GM18502 (cell line): ENCODE measurements around the gene FAM3D.

Experiments used
- ATAC-seq: cut with Tn5 transposase; IDR thresholded peaks from one replicate; pipeline ENCODE4 v1.9.1; 2021; ENCODE audit warnings: mild to moderate bottlenecking; ENCODE audit not compliant: unreplicated experiment, poor library complexity

FAM3D gene

DNA sequence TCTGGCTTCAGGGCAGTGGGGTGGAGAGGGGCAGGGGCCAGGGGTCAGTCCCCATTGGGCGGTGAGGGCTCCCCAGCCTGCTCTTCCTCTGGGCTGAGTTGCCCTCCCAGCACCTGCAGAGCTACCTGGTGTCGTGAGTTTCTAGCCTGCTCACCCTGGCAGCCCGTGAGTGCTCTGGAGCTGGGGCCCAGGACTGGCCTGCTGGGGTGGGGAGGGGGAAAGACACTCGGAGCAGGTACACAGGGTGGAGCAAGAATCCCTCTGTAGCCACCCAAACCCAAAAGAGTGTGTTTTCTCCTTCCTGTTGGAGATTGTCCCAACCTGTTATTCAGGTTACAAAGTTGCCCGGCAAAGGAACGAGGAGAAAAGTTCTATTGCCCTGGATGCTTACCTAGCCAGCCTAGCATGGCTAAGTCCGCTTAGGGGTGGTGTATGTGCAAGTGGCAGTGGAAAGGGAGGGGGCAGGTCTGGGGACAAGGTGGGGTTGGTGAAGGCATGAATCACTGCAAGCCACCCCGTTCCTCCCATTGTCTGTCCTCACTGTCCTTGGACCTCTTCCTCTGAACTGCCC is 8.9 kb downstream of the FAM3D start:
- ATAC-seq = no peak

DNA sequence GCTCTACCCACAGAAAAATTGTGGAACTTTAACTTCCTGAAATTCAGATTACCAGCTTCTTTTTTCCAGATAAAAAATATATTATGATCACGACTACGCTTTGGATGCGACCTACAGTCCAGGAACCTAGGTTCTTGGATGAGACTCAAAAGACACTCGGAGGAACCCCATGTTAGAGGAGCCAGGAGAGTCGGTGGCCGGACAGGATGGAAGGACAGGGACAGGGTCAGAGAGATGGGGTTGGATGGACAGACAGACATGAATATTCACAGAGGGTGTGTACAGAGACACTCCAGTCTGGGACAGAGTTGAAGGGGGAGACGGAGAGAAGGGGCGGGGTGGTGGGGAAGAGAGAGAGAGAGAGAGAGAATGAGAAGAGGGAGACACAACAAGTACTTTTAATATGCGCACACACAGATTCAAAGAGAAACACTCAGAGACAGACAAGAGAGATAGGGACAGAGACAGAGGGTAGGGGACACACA is 9.5 kb downstream of the FAM3D start:
- no peak for ATAC-seq

DNA sequence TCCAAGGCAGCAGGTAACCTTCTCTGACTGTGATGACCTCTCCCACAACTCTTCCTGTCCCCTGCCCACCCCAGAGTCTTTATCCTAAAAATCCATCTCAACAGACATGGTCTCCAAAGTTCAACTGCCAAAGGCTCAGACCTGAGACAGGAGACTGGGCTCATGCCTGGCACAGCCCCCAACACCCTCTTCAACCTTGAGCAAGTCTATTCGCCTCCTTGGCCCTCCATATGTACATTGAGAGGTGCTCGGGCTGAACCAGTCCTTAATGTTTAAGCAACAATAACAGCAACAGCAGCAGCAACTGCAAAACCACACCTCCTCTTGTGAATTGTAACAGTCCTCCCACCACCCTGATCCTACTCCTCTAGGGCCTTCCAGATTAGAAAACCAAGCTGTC is 9.9 kb downstream of the FAM3D start:
- ATAC-seq = no peak

DNA sequence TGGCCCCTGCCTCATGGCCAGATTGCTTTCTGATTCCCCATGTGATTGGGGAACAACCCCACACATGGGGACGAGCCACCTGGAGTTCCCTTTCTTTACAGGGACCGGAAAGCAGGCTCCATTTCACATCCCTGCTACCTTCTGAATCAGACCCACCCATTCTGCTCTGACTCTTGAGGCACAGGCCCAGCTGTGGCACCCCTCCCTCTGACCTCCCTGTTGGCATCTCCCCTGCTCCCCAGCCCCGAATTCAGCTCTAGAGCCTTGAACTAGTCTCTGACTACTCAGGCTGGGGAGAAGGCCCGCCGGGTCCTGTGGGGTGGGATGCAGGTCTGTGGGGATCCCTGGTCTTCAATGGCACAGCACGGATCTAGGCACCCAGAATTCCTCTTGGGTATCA is 12.1 kb downstream of the FAM3D start:
- ATAC-seq = no peak

DNA sequence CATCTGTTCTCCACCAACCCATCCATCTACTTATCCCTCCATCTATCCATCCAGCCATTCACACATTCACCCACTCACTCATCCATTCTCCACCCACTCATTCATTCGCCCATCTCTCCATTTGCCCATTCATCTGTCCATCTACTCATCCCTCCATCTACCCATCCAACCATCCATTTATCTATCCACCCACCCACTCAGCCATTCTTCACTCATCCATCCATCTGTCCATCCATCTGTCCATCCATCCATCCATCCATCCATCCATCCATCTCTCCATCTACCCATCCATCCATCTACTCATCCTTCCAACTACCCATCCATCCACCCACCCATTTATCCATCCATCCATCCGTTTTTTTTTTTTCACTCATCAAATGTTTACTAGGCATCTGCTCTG is 13.9 kb downstream of the FAM3D start:
- ATAC-seq = no peak

DNA sequence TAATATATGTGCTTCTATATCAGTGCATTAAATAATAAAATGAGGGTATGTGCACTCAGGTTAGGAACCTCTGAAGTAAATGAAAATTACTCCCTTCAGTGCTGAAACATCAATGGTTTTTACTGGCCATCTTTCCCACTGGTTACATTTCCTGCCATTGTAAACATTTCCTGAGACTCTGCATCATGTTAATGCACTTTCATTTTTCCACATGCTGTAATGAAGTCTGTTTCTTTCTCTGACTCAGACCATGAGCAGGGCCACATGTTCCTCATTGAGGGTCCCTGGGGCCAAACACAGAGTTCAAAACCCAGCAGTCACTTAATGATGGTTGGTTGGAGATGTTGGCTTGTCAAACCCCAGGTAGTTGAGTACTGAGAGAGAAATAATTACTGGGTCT is 15.3 kb downstream of the FAM3D start:
- no peak for ATAC-seq

DNA sequence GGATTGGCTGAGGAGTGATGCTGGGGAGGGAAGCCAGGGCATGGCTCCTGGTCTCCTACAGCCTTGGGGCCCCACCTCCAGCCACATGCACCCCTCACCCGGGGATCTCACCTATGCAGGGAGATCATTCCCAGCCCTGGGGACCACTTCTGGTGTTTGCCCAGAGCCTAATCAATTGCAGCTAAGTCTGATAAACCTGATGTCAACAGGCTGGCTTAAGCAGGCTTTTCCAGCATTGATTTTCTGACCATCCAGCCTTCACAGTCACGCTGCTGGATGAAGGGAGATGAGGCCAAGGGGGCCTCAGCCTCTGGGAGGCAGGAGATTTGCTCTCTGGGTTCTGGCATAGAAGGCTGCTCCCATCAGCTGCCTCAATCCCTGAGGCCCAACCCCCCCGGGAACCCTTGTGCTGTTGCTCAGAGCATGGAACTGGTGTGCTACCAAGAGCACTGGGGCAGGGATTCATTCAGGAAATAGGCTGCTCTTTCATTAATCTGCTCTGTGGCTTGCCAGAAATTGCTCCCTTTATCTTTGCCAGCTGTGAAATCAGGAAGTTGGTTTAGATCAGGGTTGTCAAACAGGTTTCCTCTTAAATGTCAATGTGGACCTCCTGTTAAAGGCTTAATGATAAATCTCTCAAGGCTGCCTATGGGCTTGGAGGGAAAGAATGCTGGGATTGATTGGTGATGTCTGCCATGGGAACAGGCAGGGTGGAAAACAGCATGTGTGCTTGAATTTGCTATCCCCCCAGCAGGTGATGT is 19.0 kb downstream of the FAM3D start:
- ATAC-seq = no peak

DNA sequence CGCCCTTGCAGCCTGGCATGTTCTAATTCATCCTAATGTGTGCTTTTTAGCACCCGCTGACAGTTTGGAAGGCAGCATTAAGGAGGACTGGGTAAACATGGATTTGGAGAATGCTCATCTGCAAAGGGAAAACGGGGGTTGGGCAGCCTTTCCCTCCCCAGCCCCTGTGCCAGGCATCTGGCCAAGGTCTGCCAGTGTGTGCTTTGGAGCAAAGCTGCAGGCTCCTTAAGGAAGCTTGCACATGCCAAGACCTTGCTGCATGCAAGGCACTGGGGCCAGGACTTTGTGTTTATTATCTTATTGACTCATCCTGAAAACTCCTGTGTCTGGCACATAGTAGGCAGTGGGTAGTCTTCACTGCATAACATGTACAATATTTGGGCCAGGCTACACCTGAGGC is 20.1 kb downstream of the FAM3D start:
- no peak for ATAC-seq

DNA sequence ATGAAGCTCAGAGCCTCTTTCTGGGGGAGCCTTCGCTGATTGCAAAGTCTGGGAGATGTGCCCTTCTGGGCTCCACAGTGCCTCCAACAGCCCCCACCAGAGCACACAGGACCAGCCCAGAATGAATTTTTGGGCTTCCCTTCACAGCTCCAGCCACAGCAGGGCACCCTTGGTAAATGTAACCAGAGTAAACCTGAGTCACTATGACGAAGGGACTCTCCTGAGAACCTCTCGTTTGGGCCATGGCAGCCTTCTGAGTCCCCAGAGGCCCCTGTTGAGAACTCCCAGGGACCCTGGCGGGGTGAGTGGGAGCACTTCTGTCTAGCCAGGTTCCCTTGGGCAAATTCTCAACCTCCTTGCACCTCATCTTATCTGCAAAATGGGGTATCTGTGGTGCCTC is 20.8 kb downstream of the FAM3D start:
- no peak for ATAC-seq

DNA sequence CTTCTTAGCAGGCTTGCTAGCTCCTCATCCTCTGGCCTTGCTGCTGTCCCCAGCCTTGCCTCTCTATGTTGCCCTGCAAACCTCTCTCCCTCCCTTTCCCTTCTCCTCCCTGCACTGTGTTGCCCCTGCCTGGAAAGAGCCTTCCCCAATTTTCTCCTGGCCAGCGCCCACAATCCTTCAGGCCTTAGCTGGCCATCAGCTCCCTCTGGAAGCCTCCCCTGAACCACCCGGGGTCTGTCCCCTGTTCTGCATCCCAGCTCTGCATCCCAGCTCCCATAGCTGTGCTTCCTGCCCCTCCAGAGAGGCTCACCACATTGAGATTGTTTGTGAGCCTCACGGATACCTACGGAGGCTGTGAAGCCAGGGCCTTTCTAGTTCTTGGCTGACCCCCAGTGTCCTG is 23.7 kb downstream of the FAM3D start:
- no peak for ATAC-seq

DNA sequence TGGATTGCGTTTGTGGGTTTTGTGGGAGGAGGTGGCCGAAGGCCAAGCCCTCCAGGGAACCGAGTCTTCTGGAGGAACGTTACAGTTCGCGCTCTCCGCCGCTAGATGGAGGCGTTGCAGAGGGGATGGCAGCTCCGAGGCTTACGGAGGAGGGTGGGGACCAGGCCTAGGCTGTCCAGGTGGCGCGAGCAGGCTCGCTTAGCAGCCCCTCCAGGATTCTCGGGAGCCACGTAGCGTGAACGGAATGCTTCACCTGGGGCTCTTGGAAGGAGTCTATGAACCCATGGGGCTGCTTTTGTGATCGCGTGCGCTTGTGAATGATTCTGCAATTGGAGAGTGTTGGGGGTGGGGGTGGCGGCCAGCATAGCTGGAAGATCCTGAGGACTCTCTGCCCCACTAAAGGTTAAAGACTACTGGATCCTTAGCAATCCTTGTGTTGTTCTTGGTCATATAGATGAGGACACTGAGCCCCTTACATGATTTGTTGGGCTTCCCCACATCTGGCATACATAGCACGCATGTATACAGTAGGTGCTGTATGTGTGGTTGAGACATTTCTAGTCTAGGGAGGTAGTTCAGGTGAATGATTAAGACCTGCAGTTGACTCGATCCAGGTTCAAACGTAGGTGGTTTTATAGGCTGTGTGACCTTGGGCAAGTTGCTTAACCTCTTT is 25.7 kb downstream of the FAM3D start:
- peak; percentile 91 for ATAC-seq

DNA sequence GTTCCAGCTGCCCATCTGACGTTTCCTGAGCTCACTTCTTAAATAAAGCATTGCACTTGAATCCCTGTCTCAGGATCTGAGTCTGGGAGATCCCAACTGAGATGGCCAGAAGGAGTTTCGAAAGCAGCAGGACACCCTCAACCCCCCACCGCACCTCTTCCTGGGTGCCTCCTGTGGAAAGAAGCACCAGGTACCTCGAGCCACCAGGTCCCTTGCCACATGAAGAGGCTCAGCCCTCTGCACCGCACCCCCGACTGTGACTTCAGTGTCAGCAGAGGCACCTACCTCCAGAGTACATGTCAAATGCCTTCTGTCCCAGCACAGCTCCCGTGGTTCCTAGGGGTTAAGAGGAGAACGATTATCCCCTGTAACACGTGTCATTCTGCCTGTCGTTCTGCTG is 26.7 kb downstream of the FAM3D start:
- ATAC-seq = no peak

DNA sequence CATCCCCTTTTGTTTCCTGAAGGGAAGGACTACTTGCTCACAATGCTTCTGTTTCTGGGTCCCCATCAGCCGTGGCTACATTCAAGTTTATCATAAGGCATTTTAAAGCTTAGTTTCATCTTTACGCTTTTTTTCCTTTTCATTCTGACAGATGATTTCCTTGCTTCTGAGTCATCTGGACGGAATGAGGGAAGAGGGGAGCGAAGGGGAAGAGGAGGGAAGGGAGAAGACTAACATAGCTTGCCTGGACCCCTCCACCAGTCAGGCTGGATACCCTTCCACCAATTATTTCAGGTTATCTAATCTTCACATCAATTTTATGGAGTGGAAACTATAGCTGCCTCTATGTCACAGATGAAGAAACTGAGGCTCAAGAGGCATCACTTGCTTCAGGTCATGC is 27.6 kb downstream of the FAM3D start:
- ATAC-seq = no peak

DNA sequence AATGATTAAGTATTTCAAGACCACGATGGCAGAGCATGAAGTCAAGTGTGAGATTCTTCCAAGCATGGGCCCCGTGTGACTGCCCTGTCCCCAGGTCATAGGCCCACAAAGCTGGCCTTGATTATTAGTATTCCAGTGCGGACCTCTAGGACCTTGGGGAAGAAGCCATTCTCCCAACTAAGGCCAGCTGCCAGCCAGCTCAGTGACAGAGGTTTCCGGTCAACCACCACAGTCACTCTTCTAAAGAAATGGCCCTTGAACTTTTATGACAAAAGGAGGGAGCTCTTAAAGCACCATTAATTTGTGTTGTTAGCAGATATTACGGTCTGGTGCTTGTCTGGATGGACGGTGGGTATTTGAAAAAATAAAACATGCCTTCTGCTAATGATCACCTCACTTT is 28.0 kb downstream of the FAM3D start:
- ATAC-seq = no peak

DNA sequence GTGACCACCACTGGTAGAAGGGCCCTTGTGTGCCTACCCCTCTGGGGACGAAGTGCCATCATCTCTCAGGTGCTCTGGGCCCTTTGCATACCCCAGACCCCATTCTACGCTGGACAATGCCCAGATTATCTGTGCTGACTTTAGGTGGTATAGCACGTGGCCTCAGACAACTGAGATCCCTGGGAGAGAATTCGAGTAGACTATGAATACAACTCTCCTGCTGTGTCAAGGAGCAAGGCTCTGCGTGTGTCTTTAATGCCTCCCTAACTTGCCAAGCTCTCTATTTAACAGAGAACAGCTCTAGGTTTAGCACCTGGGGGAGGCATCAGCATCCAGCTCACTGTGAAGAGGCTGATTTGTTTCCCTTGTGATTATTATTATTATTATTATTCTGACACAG is 29.1 kb downstream of the FAM3D start:
- no peak for ATAC-seq

DNA sequence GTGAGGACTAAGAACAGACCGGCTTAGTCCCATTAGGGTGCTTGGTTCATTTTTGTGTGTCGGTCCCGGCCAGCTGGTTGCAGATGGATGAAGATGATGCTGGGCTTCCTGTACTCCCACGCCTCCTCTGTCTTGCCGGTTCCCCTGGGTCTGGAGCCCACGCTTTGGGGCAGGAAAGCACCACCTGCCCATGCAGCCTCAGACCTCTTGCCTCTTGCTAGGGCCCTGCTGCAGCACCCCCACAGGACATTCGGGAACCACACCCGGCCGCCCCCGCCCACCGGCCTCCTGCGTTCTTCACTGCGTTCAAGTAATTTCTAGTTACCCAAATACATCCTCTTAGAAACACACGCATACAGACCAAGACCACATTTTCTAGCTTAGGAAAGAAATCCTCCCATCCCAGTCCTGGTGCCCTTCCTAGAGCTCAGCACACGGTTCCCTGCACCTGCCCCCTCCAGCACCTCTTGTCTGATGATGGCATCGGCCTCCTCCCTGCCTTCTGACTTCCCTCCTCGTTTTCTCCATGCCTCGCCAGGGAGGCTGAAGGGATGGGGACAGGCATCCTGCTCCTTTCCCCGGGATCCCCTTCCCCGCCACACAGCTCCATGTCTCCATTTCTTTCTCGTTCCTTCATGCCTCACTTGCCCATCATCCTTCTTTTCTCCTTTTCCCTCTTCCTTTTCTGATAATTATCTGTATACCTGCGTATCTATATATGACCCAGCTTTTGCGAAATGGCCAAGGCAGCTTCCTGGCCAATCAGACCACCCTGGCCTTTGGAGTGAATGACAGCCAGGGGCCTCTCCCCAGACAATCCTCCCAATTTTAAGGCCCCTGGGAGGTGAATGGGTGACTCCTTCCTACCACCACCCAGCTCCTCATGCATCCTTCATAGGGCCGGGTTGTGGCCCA is 30.9 kb downstream of the FAM3D start:
- ATAC-seq = no peak

DNA sequence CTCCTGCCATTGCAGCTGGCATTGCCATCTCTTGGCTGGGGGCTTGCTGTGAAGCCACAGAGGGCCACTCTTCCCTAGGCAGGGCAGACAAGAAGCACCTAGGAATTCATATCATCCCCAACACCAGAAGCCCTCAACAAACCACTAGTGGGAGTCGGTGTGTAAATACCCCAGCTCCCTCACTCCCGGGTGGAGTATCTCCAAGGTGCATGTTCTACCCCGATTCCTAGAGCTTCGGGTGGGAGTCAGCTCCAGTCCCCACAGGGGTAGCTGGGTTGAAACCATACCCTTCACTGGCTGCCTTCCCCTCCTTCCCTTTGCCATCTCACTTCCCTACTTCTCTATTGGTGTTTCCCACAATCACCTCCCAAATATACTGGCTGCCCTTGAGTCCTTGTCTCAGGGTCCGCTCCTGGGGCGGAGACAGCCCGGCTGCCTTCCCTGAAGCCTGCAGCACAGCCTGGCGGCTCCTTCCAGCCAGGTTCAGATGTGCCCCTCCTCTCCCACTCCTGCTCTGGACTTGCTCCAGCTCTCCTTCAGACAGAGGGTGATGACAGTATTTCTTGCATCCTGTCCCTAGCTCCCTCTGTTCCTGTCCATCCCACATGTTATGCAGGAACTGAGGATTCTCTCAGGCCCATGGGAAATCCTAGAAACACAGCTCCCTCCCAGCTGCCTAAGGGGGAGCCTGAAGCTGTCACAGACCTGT is 33.3 kb downstream of the FAM3D start:
- no peak for ATAC-seq

DNA sequence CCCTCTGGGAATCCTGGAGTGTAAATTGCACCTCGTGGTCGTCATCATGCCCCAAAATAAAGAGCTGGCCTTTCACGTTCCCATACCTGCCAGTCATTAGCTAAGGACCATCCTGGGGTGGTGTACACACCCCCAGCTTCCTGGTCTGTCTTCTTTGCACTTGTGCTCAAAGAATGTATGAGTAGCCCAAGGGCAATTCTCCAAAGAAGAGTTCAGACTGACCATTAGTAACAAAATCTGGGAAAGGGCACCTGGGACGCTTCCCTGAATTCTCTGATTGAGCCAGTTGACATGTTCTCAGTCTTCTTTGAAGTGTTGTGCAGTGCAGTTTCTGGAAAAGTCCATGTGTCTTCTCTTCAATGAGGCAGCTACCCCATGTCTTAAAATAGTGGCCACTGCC is 34.8 kb downstream of the FAM3D start:
- no peak for ATAC-seq

DNA sequence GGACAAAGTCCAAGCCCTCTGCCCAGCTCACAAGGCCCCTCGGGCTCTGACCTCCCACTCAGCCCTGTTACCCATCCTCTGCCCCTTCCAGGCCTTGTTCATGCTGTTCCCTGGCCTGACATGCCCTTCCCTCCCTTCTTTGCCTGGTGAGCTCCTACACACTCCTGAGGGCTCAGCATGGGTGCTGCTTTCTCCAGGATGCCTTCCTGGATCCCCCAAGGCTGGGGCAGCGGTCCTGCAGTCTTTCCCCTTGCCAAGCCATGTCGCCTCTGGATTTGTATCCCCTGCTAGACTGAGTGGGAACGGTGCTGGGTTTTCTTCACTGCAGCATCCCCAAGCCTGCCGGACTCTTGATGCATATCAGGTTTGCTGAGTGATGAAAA is 35.9 kb downstream of the FAM3D start:
- no peak for ATAC-seq

DNA sequence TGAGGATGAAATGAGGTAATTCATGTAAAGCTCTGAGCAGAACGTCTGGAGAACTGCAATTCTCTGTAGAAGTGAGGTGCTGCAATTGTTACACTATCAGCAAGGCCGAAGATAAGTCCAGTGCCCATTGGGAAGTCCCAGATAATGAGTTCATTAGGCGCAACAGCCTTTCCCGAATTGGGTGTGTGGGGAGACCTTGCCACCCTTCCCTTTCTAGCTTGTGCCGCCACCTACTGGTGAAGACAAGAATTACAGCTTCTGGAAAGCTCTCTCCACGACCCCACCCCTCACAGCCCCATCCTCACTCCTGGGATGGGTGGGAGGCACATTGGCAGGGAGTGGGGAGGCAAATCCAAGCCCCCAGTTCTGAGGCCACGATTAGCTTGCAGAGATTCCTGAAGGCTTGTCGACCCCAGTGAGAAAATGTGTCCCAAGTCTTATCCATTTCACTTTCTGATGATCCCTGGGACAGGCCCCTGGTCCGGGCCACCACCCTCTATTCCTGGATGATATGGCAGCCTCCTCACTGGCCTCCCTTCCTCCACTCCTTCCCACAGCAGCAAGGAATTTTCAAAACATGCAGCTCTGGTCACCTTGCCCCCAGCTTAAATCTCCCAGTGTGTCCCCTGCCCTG is 36.4 kb downstream of the FAM3D start:
- peak; percentile 51 for ATAC-seq
